Brain microvascular endothelial cell (primary cell): ENCODE results near the gene SPEF1.

ENCODE experiments used
- DNase-seq: peaks from one replicate; pipeline ENCODE4 v3.0.0-alpha.2; 2020
- H3K27ac ChIP-seq: fragments of 250-450 bp; sonication (Bioruptor Pico); 2 replicates; pipeline ENCODE4 v1.5.1; 2020; ENCODE audit warnings: mild to moderate bottlenecking, moderate library complexity
- H3K27me3 ChIP-seq: fragments of 250-450 bp; sonication (Bioruptor Pico); replicated peaks from 2 replicates; pipeline ENCODE4 v1.5.1; 2020; ENCODE audit warnings: mild to moderate bottlenecking
- H3K36me3 ChIP-seq: fragments of 250-450 bp; sonication (Bioruptor Pico); replicated peaks from 2 replicates; pipeline ENCODE4 v1.5.1; 2020; ENCODE audit warnings: mild to moderate bottlenecking
- H3K4me3 ChIP-seq: 2 replicates; pipeline ENCODE4 v1.5.1; 2011; ENCODE audit warnings: low read depth, mild to moderate bottlenecking, control low read depth, low read length, moderate library complexity
- in situ Hi-C: cut with HindIII; loops from 2 replicates; pipeline ENCODE4 v1.10.0; 2017; ENCODE audit warnings: low sequenced_read_pairs, low pct_ligation_motif_present
- TF ChIP-seq, protein P1 (sequence below): IDR thresholded peaks from 2 replicates; pipeline ENCODE4 v1.5.1; 2011; ENCODE audit warnings: low read depth, mild to moderate bottlenecking, moderate library complexity, low read length, control low read depth, inconsistent platforms; ENCODE audit errors: missing control alignments

SPEF1 gene

DNA sequence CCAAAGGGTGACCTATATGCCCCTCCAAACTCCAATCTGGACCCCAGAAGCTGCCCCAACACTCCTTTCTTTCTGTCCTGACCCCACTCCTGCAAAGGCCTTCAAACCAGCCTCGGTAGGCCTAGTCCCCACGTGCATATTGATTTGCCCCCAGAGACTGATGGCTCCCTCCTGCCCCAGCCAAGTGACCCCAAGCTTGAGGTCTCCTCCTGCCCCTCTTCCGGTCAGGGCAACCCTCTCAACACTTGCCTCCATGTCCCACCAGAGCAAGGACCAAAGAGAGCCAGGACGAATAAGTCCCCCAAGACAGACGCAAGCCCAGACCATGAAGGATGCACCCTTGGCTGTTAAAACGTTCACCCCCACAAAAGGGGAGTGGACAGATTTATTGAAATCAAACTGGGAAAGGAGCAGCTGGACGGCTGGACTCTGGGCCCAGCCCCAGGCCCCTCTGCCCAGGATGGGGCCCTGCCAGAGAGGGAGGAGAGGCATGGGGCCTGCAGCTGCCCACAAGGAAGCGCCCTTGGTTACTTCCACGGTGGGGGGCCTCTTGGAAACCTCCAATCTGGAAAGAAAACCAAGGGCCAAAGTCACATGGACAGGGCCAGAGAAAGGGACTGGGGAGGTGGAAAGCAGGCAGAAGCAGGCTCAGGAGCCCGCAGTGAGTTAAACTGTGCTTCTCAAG lies 2.4 kb upstream of the SPEF1 start:
- TF ChIP-seq, protein P1, sequence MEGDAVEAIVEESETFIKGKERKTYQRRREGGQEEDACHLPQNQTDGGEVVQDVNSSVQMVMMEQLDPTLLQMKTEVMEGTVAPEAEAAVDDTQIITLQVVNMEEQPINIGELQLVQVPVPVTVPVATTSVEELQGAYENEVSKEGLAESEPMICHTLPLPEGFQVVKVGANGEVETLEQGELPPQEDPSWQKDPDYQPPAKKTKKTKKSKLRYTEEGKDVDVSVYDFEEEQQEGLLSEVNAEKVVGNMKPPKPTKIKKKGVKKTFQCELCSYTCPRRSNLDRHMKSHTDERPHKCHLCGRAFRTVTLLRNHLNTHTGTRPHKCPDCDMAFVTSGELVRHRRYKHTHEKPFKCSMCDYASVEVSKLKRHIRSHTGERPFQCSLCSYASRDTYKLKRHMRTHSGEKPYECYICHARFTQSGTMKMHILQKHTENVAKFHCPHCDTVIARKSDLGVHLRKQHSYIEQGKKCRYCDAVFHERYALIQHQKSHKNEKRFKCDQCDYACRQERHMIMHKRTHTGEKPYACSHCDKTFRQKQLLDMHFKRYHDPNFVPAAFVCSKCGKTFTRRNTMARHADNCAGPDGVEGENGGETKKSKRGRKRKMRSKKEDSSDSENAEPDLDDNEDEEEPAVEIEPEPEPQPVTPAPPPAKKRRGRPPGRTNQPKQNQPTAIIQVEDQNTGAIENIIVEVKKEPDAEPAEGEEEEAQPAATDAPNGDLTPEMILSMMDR: no peak
- no peaks in the 10 kb centered on the region for H3K36me3 ChIP-seq
- in situ Hi-C loops: no loop called here
- no peak overlapping the region for H3K27ac ChIP-seq
- no peak overlapping the region for H3K4me3 ChIP-seq
- DNase-seq: no peak
- H3K27me3 ChIP-seq: peaks cover 5% of the 10 kb centered on the region

DNA sequence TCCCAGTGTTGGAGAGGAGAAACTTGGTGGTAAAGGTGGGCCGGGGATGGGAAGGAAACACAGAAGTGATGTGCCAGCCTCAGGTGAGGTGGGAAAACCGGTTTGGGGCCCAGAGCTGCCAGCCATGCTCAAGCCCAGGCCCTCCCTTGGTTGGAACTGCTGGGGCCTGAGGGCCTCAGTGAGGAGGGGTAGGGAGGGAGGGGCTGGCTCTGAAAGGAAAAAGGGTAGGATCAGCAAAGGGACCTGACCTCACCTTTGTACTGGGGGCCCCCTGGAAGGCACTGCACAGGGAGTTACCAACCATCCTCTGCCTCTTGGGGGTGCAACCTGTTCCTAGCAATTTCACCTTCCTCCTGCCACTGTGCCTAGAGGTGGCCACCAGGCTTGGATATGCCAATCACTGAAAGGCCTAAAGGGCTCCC lies 1.8 kb upstream of the SPEF1 start:
- in situ Hi-C loops: no loop called here
- no peak overlapping the region for H3K27ac ChIP-seq

DNA sequence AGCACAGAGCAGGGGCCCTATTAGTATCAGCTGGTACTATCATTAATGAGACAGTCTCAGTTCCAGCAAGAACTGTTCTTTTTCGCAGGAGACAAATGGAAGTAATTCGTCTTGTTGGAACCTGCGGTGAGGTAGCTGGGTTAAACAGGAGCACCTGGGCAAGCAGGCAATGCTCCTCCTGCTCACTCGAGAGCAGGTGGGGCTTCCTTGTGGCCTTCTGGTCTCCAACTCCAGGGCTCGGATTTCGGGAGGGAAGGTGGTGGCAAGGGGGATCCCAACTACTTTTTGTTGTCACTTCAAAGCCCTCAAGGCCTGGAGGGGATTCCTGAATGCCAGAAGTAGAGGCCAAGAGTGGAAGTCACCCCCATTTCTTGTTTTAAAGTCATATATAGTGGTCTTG lies 1.3 kb upstream of the SPEF1 start:
- Histone ChIP-seq H3K36me3 (no peaks in the 10 kb centered on the region), H3K4me3 (no peak overlapping the region), H3K27me3 (peaks cover 8% of the 10 kb centered on the region), H3K27ac (no peak overlapping the region)
- in situ Hi-C loops: no loop called here
- no peak for DNase-seq
- TF ChIP-seq, protein P1: no peak

More for the DNA sequence above, 1.8 kb upstream of the SPEF1 start:
- no peak overlapping the region for H3K4me3 ChIP-seq
- TF ChIP-seq, protein P1: no peak
- H3K27me3 ChIP-seq: peaks cover 8% of the 10 kb centered on the region
- DNase-seq: no peak
- no peaks in the 10 kb centered on the region for H3K36me3 ChIP-seq

DNA sequence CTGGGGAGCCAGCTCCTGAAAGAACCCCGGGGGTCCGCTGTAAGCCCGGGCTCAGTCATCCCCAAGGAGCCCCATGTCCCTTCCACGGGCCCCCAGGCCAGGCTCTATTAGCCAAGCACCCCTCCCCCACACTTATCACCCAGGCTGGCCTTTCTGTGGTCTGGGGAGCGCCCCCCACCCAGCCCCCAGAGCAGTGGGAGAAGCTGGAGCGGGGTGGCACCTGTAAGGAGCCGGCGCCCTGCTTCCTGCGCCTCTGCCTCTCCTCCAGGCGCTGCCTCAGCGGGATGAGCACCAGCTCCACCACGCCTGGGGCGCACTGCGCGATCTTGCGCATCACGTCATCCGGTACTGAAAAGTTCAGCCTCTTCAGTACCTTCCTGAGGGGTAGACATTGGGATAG lies 2.3 kb downstream of the SPEF1 start:
- Histone ChIP-seq H3K4me3 (no peak overlapping the region), H3K36me3 (no peaks in the 10 kb centered on the region), H3K27me3 (peaks cover 8% of the 10 kb centered on the region), H3K27ac (no peak overlapping the region)
- TF ChIP-seq, protein P1: no peak
- in situ Hi-C loops: no loop called here
- DNase-seq: no peak

DNA sequence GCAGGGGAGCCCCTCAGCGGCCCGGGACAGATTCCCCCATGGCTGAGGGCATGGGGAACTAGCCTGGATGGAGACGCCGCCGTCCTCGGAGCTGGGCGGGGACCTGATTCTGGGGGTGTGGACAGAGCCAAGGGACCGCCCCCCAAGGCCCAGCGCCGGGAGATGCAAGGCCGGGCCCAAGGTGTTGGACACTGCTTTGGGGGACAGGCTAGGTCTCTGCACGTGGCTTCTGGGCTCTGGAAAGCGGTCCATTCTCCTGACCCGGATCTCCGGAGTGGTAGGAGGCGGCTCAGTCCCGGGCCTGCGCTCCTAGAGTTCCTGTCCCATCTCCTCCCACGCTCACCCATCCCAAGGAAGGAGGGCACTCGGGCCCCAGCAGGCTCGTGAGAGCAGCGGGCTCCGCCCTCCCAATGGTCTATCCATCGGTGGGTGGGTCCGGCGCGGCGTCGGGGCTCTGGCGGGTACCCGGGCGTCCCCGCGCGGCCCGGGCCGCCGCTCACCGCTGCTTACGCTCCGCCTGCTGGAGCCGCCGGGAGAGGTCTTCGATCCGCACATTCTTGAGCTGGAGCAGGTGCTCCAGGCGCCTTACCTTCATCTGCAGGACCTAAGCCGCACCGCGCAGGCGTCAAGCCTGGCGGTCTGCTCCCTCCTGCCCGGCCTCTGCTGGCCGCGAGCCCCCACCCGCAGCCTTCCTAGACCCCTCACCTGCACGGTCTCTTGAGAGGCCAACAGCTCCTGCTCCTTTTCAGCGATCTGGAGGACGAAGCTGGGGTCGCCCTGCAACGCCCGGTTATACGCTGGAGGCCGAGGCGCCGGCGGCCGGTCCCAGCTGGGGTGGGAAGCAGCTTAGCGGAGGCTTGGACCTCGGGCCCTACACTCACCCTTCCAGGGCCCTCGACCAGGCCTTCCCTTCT lies 3.3 kb downstream of the SPEF1 start:
- peak; percentile 11 for DNase-seq
- Histone ChIP-seq H3K4me3 (peak overlapping the region; percentile 58), H3K27me3 (peaks cover 8% of the 10 kb centered on the region), H3K36me3 (no peaks in the 10 kb centered on the region), H3K27ac (no peak overlapping the region)
- TF ChIP-seq, protein P1: no peak
- in situ Hi-C loops: no loop called here
